Posterior vena cava (tissue), 2 donors: ENCODE results near the gene RCAN3. TPM values are rescaled to one million over a fixed set of nuclear protein-coding genes. Genes with fewer than 3 reads are reported as not detected.

ENCODE experiments used
- total RNA-seq, 2 donors: library from RNA; stranded (reverse); fragmentation: NEBNext Ultra II Directional; extraction: Animal tissue kit (Norgen Biotek cat#: 25700); gene quantifications; one replicate each; pipeline ENCODE4 v1.2.1, GENCODE V29; 2021
- donor health status: DM: yes; HTN: yes; CAD: no.
- donor health status: DM: yes; HTN: yes; CAD: no.

The RCAN3 gene
- total RNA-seq, 2 donors from 2014 or later = 6.0 to 9.9 TPM

Other genes with a start within 250 kb of the RCAN3 start
- gene GRHL3, start 183.5 kb upstream of the RCAN3 start, total RNA-seq = under 1 TPM; 0.14 to 0.19 TPM
- 1 to 10 TPM; 2.1 to 2.9 TPM for gene STPG1, start 89.1 kb upstream of the RCAN3 start, total RNA-seq
- 1 to 10 TPM; 7.5 to 8.7 TPM for gene NIPAL3, start 87.0 kb upstream of the RCAN3 start, total RNA-seq
- gene NCMAP, start 53.3 kb downstream of the RCAN3 start, total RNA-seq = not detected
- 10 to 100 TPM; 92.3 to 93.8 TPM for gene SRRM1, start 140.5 kb downstream of the RCAN3 start, total RNA-seq
- 100 to 1,000 TPM; 566 to 848 TPM for gene CLIC4, start 242.6 kb downstream of the RCAN3 start, total RNA-seq